Suppressor macrophage treated with lipopolysaccharide for 1 hour (primary cell): ENCODE measurements around the gene ASCC1.
"Not testable (repeated sequence)": the region's sequence is repeated elsewhere in the genome, so short reads cannot be mapped to it uniquely, and the experiment has no call there.

Experiments
- DNase-seq, 3 donors: peaks; one replicate each; pipeline ENCODE4 v3.0.0-alpha.2; 2020 to 2022

Gene ASCC1

GRCh38 chr10:72215611-72216549 is at the start of gene ASCC1, which contains the start of gene ANAPC16:
ASCC1 (minus strand) TSS chr10:72216276; CDS start chr10:72213298, 2,978 bp downstream.
ANAPC16 (plus strand) TSS chr10:72216012; CDS start chr10:72223915, 7,903 bp downstream.
- DNase-seq = peak; percentile 92 to 95 (median 93)

GRCh38 chr10:72265508-72265907 is 49.4 kb upstream of the ASCC1 start:
- DNase-seq = no peak

GRCh38 chr10:72264536-72264935 is 48.5 kb upstream of the ASCC1 start:
- DNase-seq = peak; percentile 87 to 91 (median 88)

- no peak for DNase-seq
Measured at GRCh38 chr10:72263613-72264241, 47.7 kb upstream of the ASCC1 start.

GRCh38 chr10:72261784-72262404 is 45.8 kb upstream of the ASCC1 start:
- DNase-seq = no peak

- peak; percentile 73 to 91 (median 74) for DNase-seq
Measured at GRCh38 chr10:72260976-72261783, 45.1 kb upstream of the ASCC1 start.

- peak; percentile 59 to 81 (median 75) for DNase-seq
Measured at GRCh38 chr10:72260239-72260975, 44.3 kb upstream of the ASCC1 start.

GRCh38 chr10:72259491-72260238 is 43.6 kb upstream of the ASCC1 start:
- DNase-seq = peak; percentile 36 to 49 (median 48)

- no peak for DNase-seq
Measured at GRCh38 chr10:72258617-72259016, 42.5 kb upstream of the ASCC1 start.

- DNase-seq = peak; percentile 92 to 99 (median 97)
Measured at GRCh38 chr10:72257051-72257892, 41.2 kb upstream of the ASCC1 start.

- DNase-seq = peak in 1 of 3 donors; percentile 52
Measured at GRCh38 chr10:72255977-72256729, 40.1 kb upstream of the ASCC1 start.

GRCh38 chr10:72254813-72255568 is 38.9 kb upstream of the ASCC1 start:
- DNase-seq = peak; percentile 65 to 72 (median 70)

- DNase-seq = no peak
Measured at GRCh38 chr10:72253578-72253977, 37.5 kb upstream of the ASCC1 start.

GRCh38 chr10:72252972-72253371 is 36.9 kb upstream of the ASCC1 start:
- DNase-seq = no peak

- no peak for DNase-seq
Measured at GRCh38 chr10:72251635-72252034, 35.6 kb upstream of the ASCC1 start.

GRCh38 chr10:72250666-72251065 is 34.6 kb upstream of the ASCC1 start:
- no peak for DNase-seq

- not testable (repeated sequence) for DNase-seq
Measured at GRCh38 chr10:72249176-72249862, 33.2 kb upstream of the ASCC1 start.
